Measurements from ENCODE around the gene ZNF784.

Gene ZNF784

DNA sequence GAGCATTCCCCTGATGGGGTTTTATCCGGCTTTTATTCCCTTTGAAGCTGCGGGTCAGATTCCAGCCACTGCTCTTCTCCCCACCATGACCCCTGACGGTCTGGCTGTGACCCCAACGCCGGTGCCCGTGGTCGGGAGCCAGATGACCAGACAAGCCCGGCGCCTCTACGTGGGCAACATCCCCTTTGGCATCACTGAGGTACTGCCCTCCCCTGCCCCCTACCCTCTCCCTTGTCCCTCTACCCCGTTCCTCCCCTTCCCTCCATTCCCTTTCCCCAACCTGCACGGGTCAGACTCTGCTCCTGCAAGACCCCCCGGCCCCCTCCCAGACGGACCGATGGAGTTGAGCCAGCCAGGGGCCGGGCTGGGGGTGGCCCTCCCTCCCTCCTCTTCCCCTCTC, 36.6 kb upstream of the ZNF784 start:
- Histone ChIP-seq H3F3A (ENCODE audit: insufficient read depth, low read length) (0 out of 2 replicates have a peak, but pooled peaks cover 4% of the 10 kb centered on the region), H3K9me3 (replicated peaks; ENCODE audit: insufficient read depth, low read length) (no peaks in the 10 kb centered on the region), H3K79me2 (ENCODE audit: low read length) (peaks cover 99% of the 10 kb centered on the region), H3K4me3 (ENCODE audit: low read length) (no peak overlapping the region), H3K27ac (ENCODE audit: low read length) (no peak overlapping the region), H3K27me3 (replicated peaks; ENCODE audit: insufficient read depth, low read length) (no peaks in the 10 kb centered on the region), H4K20me1 (ENCODE audit: insufficient read depth, low read length) (peaks cover 48% of the 10 kb centered on the region), H3K9ac (ENCODE audit: low read length) (no peak overlapping the region), H2AFZ (ENCODE audit: low read length) (no peak overlapping the region), H3K9me2 (replicated peaks; ENCODE audit: insufficient read depth, low read length) (no peaks in the 10 kb centered on the region), H3K4me1 (ENCODE audit: low read length) (peaks cover 20% of the 10 kb centered on the region; the same call in 1 of the 2 replicates), H3K36me3 (replicated peaks; ENCODE audit: insufficient read depth, low read length) (peaks cover 14% of the 10 kb centered on the region), H3K4me2 (ENCODE audit: low read depth, low read length) (no peak overlapping the region)
- no peak for TF ChIP-seq EZH2 (optimal IDR thresholded peaks at IDR 0.05; ENCODE audit: low read depth, low read length)
- TF ChIP-seq EZH2phosphoT487 (IDR thresholded peaks at IDR 0.05; ENCODE audit: low read length) = no peak
- TF ChIP-seq, protein P1, sequence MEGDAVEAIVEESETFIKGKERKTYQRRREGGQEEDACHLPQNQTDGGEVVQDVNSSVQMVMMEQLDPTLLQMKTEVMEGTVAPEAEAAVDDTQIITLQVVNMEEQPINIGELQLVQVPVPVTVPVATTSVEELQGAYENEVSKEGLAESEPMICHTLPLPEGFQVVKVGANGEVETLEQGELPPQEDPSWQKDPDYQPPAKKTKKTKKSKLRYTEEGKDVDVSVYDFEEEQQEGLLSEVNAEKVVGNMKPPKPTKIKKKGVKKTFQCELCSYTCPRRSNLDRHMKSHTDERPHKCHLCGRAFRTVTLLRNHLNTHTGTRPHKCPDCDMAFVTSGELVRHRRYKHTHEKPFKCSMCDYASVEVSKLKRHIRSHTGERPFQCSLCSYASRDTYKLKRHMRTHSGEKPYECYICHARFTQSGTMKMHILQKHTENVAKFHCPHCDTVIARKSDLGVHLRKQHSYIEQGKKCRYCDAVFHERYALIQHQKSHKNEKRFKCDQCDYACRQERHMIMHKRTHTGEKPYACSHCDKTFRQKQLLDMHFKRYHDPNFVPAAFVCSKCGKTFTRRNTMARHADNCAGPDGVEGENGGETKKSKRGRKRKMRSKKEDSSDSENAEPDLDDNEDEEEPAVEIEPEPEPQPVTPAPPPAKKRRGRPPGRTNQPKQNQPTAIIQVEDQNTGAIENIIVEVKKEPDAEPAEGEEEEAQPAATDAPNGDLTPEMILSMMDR (IDR thresholded peaks at IDR 0.05; ENCODE audit: low read length) = no peak
- no peak for DNase-seq

DNA sequence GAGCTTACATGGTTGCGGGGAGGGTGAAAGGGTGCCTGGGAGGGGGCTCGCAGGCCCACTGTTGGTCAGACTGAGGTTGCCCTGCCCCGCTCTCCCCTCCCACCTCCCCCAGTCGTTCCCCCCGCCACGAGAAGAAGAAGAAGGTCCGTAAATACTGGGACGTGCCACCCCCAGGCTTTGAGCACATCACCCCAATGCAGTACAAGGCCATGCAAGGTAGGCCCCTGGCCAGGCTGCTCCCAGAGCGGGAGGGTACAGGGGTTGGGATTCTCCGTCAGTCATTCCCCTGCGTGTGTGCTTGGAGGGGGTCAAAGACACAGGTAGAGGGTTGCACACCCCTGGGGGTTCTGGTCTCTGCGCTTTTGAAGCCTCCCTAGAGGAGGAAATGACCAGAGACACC, 36.0 kb upstream of the ZNF784 start:
- H3K27ac ChIP-seq (ENCODE audit: low read length) = no peak overlapping the region
- H3K79me2 ChIP-seq (ENCODE audit: low read length) = peaks cover 99% of the 10 kb centered on the region
- 0 out of 2 replicates have a peak, but pooled peaks cover 4% of the 10 kb centered on the region for H3F3A ChIP-seq (ENCODE audit: insufficient read depth, low read length)
- H3K4me3 ChIP-seq (ENCODE audit: low read length) = no peak overlapping the region
- DNase-seq = no peak
- H2AFZ ChIP-seq (ENCODE audit: low read length) = no peak overlapping the region
- H3K9me2 ChIP-seq (replicated peaks; ENCODE audit: insufficient read depth, low read length) = no peaks in the 10 kb centered on the region
- H3K4me1 ChIP-seq (ENCODE audit: low read length) = peaks cover 20% of the 10 kb centered on the region; the same call in 1 of the 2 replicates
- no peaks in the 10 kb centered on the region for H3K9me3 ChIP-seq (replicated peaks; ENCODE audit: insufficient read depth, low read length)
- peaks cover 14% of the 10 kb centered on the region for H3K36me3 ChIP-seq (replicated peaks; ENCODE audit: insufficient read depth, low read length)
- H3K4me2 ChIP-seq (ENCODE audit: low read depth, low read length) = no peak overlapping the region
- TF ChIP-seq EZH2phosphoT487 (IDR thresholded peaks at IDR 0.05; ENCODE audit: low read length) (no peak), EZH2 (optimal IDR thresholded peaks at IDR 0.05; ENCODE audit: low read depth, low read length) (no peak)
- TF ChIP-seq, protein P1 (IDR thresholded peaks at IDR 0.05; ENCODE audit: low read length) = no peak
- no peaks in the 10 kb centered on the region for H3K27me3 ChIP-seq (replicated peaks; ENCODE audit: insufficient read depth, low read length)
- H4K20me1 ChIP-seq (ENCODE audit: insufficient read depth, low read length) = peaks cover 48% of the 10 kb centered on the region
- H3K9ac ChIP-seq (ENCODE audit: low read length) = no peak overlapping the region

DNA sequence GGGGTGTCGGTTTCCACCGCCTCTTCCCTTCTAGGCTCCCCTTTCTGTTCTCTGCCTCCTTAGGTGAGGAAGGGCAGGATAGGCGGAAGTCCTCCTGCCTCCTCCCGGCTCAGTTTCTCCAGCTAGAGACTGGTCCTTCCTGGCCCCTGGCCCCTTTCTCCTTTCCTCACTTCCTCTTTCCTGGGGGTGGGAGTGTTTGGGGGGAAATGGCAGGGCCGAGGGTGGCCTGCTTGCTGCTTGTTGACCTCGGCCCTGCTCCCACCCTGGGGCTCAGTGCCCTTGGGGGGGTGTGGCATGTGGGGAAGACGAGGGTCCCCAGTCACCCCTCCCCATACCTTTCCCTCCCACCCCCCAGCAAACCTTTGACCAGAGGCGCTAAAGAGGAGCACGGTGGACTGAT, 35.5 kb upstream of the ZNF784 start:
- no peak for TF ChIP-seq EZH2phosphoT487 (IDR thresholded peaks at IDR 0.05; ENCODE audit: low read length)
- no peak for TF ChIP-seq EZH2 (optimal IDR thresholded peaks at IDR 0.05; ENCODE audit: low read depth, low read length)
- TF ChIP-seq, protein P1 (IDR thresholded peaks at IDR 0.05; ENCODE audit: low read length) = no peak
- Histone ChIP-seq H3K9me2 (replicated peaks; ENCODE audit: insufficient read depth, low read length) (no peaks in the 10 kb centered on the region), H3K4me3 (ENCODE audit: low read length) (no peak overlapping the region), H3F3A (ENCODE audit: insufficient read depth, low read length) (peaks cover 4% of the 10 kb centered on the region; the same call in 1 of the 2 replicates), H4K20me1 (ENCODE audit: insufficient read depth, low read length) (peaks cover 48% of the 10 kb centered on the region), H3K36me3 (replicated peaks; ENCODE audit: insufficient read depth, low read length) (peaks cover 14% of the 10 kb centered on the region), H3K27me3 (replicated peaks; ENCODE audit: insufficient read depth, low read length) (no peaks in the 10 kb centered on the region), H3K79me2 (ENCODE audit: low read length) (peaks cover 99% of the 10 kb centered on the region), H3K27ac (ENCODE audit: low read length) (no peak overlapping the region), H3K4me2 (ENCODE audit: low read depth, low read length) (no peak overlapping the region), H3K9me3 (replicated peaks; ENCODE audit: insufficient read depth, low read length) (no peaks in the 10 kb centered on the region), H2AFZ (ENCODE audit: low read length) (no peak overlapping the region), H3K9ac (ENCODE audit: low read length) (no peak overlapping the region), H3K4me1 (ENCODE audit: low read length) (peaks cover 20% of the 10 kb centered on the region; the same call in 1 of the 2 replicates)
- no peak for DNase-seq
